Natural killer cell (primary cell): ENCODE measurements around the gene KCNJ6. TPM values are rescaled to one million over a fixed set of nuclear protein-coding genes. Genes with fewer than 3 reads are reported as not detected.

ENCODE experiments used
- ATAC-seq, 3 donors: fragments of 150-1000 bp in 2 of 3; fragments of 200-7000 bp in 1 of 3; cut with Tn5 transposase; 1 replicate in 1 of 3; 2 replicates in 2 of 3; pipeline ENCODE4 v1.10.0; 2021; ENCODE audit warnings: mild to moderate bottlenecking in 2 of 3, moderate library complexity in 2 of 3
- DNase-seq, 2 donors: peaks; one replicate each; pipeline versions ENCODE4 v3.0.0 to v3.0.0-alpha.2; 2013 to 2021; ENCODE audit warnings: mixed read lengths in 1 of 2
- H3K27ac ChIP-seq: one replicate; pipeline ENCODE4 v1.5.1; 2013; ENCODE audit warnings: mild to moderate bottlenecking, low read length
- H3K27me3 ChIP-seq: one replicate; pipeline ENCODE4 v1.6.1; 2013; ENCODE audit warnings: low read length; ENCODE audit not compliant: control insufficient read depth, insufficient read depth
- H3K36me3 ChIP-seq: one replicate; pipeline ENCODE4 v1.6.1; 2013; ENCODE audit warnings: low read length; ENCODE audit not compliant: control insufficient read depth, insufficient read depth
- H3K4me1 ChIP-seq: one replicate; pipeline ENCODE4 v1.6.1; 2013; ENCODE audit warnings: low read length; ENCODE audit not compliant: control insufficient read depth, insufficient read depth
- H3K4me3 ChIP-seq: one replicate; pipeline ENCODE4 v1.5.1; 2013; ENCODE audit warnings: low read length
- H3K9me3 ChIP-seq: one replicate; pipeline ENCODE4 v1.6.1; 2013; ENCODE audit warnings: low read length; ENCODE audit not compliant: control insufficient read depth, insufficient read depth
- H3K27ac Mint-ChIP-seq, 2 donors: one replicate each; pipeline ENCODE4 v1.8.0; 2022; ENCODE audit warnings: mild to moderate bottlenecking in 2 of 2, mixed read lengths in 2 of 2, moderate library complexity in 1 of 2
- H3K27me3 Mint-ChIP-seq, 2 donors: one replicate each; pipeline ENCODE4 v1.8.0; 2022; ENCODE audit warnings: low read depth in 2 of 2, mixed read lengths in 2 of 2
- H3K36me3 Mint-ChIP-seq: one replicate; pipeline ENCODE4 v1.8.0; 2022; ENCODE audit warnings: mixed read lengths
- H3K4me1 Mint-ChIP-seq, 2 donors: one replicate each; pipeline ENCODE4 v1.8.0; 2022; ENCODE audit warnings: mixed read lengths in 2 of 2
- H3K4me3 Mint-ChIP-seq: one replicate; pipeline ENCODE4 v1.8.0; 2022; ENCODE audit warnings: mild to moderate bottlenecking, moderate library complexity, mixed read lengths
- H3K9me3 Mint-ChIP-seq, 2 donors: one replicate each; pipeline ENCODE4 v1.8.0; 2022; ENCODE audit warnings: mixed read lengths in 2 of 2
- WGBS: methylation state at CpG from one replicate; pipeline ENCODE4 v1.1.7; 2013; ENCODE audit warnings: missing lambda C conversion rate; ENCODE audit not compliant: insufficient coverage; 5-methylcytosine and 5-hydroxymethylcytosine counted together
- intact Hi-C: fragments of 100-400 bp; cut with micrococcal nuclease; formaldehyde crosslinking; loops from one replicate; pipeline ENCODE4 v1.14.2; 2022
- total RNA-seq, 4 donors: library from RNA; stranded (reverse); fragments of 120-200 nt in 1 of 4; gene quantifications; one replicate each; pipeline versions ENCODE4 v1.2.3 to v1.2.4, GENCODE V29; 2013 to 2022
- TF ChIP-seq, protein P1 (sequence below): fragments of 200-600 bp; IDR thresholded peaks from one replicate; pipeline ENCODE4 v1.8.0; 2022; ENCODE audit warnings: antibody characterized with exemption

The KCNJ6 gene
- total RNA-seq, 3 donors from 2014 or later (not counting 1 experiment from before 2014, with no cell fraction given), result not detected

- Histone ChIP-seq H3K9me3 (no peaks in the 10 kb centered on the region), H3K27me3 (no peaks in the 10 kb centered on the region), H3K27ac (no peak overlapping the region), H3K4me3 (no peak overlapping the region), H3K4me1 (no peaks in the 10 kb centered on the region), H3K36me3 (no peaks in the 10 kb centered on the region)
- Mint-ChIP-seq H3K4me3 (no peak overlapping the region), H3K4me1 (no peaks in the 10 kb centered on the region), H3K27me3 (peaks cover 13 to 15% of the 10 kb centered on the region in 2 donors), H3K36me3 (no peaks in the 10 kb centered on the region), H3K9me3 (no peaks in the 10 kb centered on the region), H3K27ac (no peak overlapping the region)
- intact Hi-C loops, result no loop called here
- TF ChIP-seq, protein P1, sequence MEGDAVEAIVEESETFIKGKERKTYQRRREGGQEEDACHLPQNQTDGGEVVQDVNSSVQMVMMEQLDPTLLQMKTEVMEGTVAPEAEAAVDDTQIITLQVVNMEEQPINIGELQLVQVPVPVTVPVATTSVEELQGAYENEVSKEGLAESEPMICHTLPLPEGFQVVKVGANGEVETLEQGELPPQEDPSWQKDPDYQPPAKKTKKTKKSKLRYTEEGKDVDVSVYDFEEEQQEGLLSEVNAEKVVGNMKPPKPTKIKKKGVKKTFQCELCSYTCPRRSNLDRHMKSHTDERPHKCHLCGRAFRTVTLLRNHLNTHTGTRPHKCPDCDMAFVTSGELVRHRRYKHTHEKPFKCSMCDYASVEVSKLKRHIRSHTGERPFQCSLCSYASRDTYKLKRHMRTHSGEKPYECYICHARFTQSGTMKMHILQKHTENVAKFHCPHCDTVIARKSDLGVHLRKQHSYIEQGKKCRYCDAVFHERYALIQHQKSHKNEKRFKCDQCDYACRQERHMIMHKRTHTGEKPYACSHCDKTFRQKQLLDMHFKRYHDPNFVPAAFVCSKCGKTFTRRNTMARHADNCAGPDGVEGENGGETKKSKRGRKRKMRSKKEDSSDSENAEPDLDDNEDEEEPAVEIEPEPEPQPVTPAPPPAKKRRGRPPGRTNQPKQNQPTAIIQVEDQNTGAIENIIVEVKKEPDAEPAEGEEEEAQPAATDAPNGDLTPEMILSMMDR, result no peak
- 45% methylated on average over 3 of the region's 3 CpGs for WGBS
- ATAC-seq (no peak), DNase-seq (no peak)
Observed at GRCh38 chr21:37821786-37822450, 94.3 kb downstream of the KCNJ6 start.

DNA sequence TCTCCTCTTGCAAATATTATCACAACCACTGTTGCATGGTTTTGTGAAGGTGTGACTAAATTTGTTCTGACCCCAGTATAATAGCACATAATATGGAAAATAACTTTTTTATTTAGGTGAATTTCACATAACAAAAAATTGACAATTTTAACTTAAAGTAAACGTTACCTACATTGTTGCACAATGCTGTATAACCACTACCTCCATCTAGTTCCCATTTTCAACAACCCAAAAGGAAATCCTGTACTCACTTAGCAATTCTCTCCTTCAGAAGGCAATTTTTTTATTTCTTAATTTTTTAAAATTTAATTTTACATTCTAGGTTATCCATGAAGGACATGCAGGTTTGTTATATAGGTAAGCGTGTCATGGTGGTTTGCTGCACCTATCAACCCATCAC, 95.2 kb downstream of the KCNJ6 start:
- intact Hi-C loops, result no loop called here
- no peaks in the 10 kb centered on the region for H3K9me3 ChIP-seq
- Mint-ChIP-seq H3K4me1 (no peaks in the 10 kb centered on the region), H3K9me3 (no peaks in the 10 kb centered on the region), H3K4me3 (no peak overlapping the region), H3K27me3 (peaks cover 12 to 13% of the 10 kb centered on the region in 2 donors), H3K36me3 (no peaks in the 10 kb centered on the region), H3K27ac (no peak overlapping the region)
- H3K4me3 ChIP-seq, result no peak overlapping the region
- no peak overlapping the region for H3K27ac ChIP-seq
- ATAC-seq (no peak), DNase-seq (no peak)
- TF ChIP-seq, protein P1, result no peak
- no peaks in the 10 kb centered on the region for H3K27me3 ChIP-seq
- WGBS, result 40% methylated on average over 2 of the region's 2 CpGs
- H3K4me1 ChIP-seq, result no peaks in the 10 kb centered on the region
- H3K36me3 ChIP-seq, result no peaks in the 10 kb centered on the region

DNA sequence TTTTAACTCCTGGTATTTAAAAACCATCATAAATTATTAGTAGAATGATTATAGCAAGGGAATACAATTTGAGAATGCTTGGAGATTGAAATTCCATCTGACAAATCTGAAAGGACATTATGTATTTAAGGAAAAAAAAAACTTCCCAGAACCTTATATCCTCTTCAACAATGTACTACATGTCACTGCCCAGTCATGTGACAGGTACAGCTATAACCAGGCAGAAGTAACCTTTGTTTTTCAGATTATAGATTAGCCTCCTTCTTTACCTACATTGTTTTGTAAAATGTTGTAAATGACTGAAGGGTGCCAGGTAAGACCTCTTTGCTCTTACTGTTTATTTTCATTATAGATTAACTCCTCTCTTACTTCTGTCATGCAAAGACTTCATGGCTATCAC, 96.9 kb downstream of the KCNJ6 start:
- no peaks in the 10 kb centered on the region for H3K27me3 ChIP-seq

More for the DNA sequence above, 96.9 kb downstream of the KCNJ6 start:
- DNase-seq (no peak), ATAC-seq (no peak)
- intact Hi-C loops, result no loop called here
- Histone ChIP-seq H3K36me3 (no peaks in the 10 kb centered on the region), H3K9me3 (no peaks in the 10 kb centered on the region), H3K4me1 (no peaks in the 10 kb centered on the region), H3K27ac (no peak overlapping the region), H3K4me3 (no peak overlapping the region)
- Mint-ChIP-seq H3K9me3 (no peaks in the 10 kb centered on the region), H3K4me1 (no peaks in the 10 kb centered on the region), H3K27ac (no peak overlapping the region), H3K27me3 (peaks cover 10 to 13% of the 10 kb centered on the region in 2 donors), H3K36me3 (no peaks in the 10 kb centered on the region), H3K4me3 (no peak overlapping the region)
- TF ChIP-seq, protein P1, result no peak
